HepG2 (cell line): Measurements from ENCODE around the gene GJC1. TPM values are rescaled to one million over a fixed set of nuclear protein-coding genes. Genes with fewer than 3 reads are reported as not detected.

Source experiments
- ATAC-seq: fragments of 200-7000 bp; cut with Tn5 transposase; 3 replicates; pipeline ENCODE4 v1.9.1; 2020; ENCODE audit warnings: mild to moderate bottlenecking, moderate library complexity
- BruUV-seq: library from RNA; stranded (reverse); fragments of 400-500 nt; replicated peaks from 2 replicates; lab custom pipeline; 2021; lab: Mats Ljungman, UMichigan
- CTCF ChIA-PET: fragments of 300-600 bp; formaldehyde crosslinking; extraction: SDS; loops from one replicate; lab custom pipeline; 2021; ENCODE audit warnings: low total read pairs, inconsistent platforms, low intra/inter-chr PET ratio; lab: Yijun Ruan, JAX
- POLR2A ChIA-PET: fragments of 350-600 bp; sonication (Branson Sonifier 250); formaldehyde crosslinking; loops from one replicate; lab custom pipeline; 2020; ENCODE audit warnings: antibody characterized with exemption, inconsistent platforms; lab: Yijun Ruan, JAX
- DNase-seq: peaks from one replicate; pipeline ENCODE4 v3.0.0-alpha.2; 2015; ENCODE audit warnings: low spot score
- FAIRE-seq: peaks from 3 replicates; lab custom pipeline; 2011; peaks lifted over from hg19 to GRCh38; lab: Jason Lieb, UNC
- H2AFZ ChIP-seq: one replicate; pipeline ENCODE4 v1.6.1; 2011; ENCODE audit warnings: low read length, inconsistent platforms
- H3K27ac ChIP-seq: fragments of 300-600 bp; 3 replicates; pipeline ENCODE4 v1.8.0; 2011; ENCODE audit warnings: mixed run types, mild to moderate bottlenecking, mixed read lengths, low read length, inconsistent platforms; ENCODE audit not compliant: insufficient read depth; ENCODE audit errors: extremely low read length
- H3K27me3 ChIP-seq, 2 experiments: fragments of 200-600 bp in 1 of 2; 2 replicates in 1 of 2; 3 replicates in 1 of 2; pipeline versions ENCODE4 v1.6.0 to v1.8.0; 2011; ENCODE audit warnings: low read length in 2 of 2, mild to moderate bottlenecking in 2 of 2, moderate library complexity in 2 of 2, inconsistent platforms in 1 of 2; ENCODE audit not compliant: insufficient read depth in 2 of 2, control insufficient read depth in 1 of 2
- H3K36me3 ChIP-seq, 2 experiments: fragments of 200-600 bp in 1 of 2; replicated peaks in 1 of 2; 2 replicates in 1 of 2; 3 replicates in 1 of 2; pipeline versions ENCODE4 v1.5.1 to v1.8.0; 2011; ENCODE audit warnings: low read length in 2 of 2, inconsistent platforms in 1 of 2; ENCODE audit not compliant: insufficient read depth in 2 of 2, control insufficient read depth in 1 of 2
- H3K4me1 ChIP-seq: 2 replicates; pipeline ENCODE4 v1.5.1; 2012; ENCODE audit warnings: low read length, inconsistent platforms; ENCODE audit not compliant: insufficient read depth
- H3K4me2 ChIP-seq: 2 replicates; pipeline ENCODE4 v1.6.0; 2011; ENCODE audit warnings: low read depth, low read length, inconsistent platforms
- H3K4me3 ChIP-seq, 3 experiments: fragments of 200-600 bp in 1 of 3; sonication (generic), shearing (Covaris generic) in 1 of 3; replicated peaks in 1 of 3; 2 replicates each; pipeline ENCODE4 v1.5.1; 2011 to 2016; ENCODE audit warnings: low read length in 3 of 3, inconsistent platforms in 2 of 3, low read depth in 2 of 3, mild to moderate bottlenecking in 2 of 3, control low read depth in 1 of 3, mixed read lengths in 1 of 3; ENCODE audit not compliant: insufficient read depth in 1 of 3
- H3K79me2 ChIP-seq: one replicate; pipeline ENCODE4 v1.6.1; 2011; ENCODE audit warnings: low read length, inconsistent platforms; ENCODE audit not compliant: insufficient read depth
- H3K9ac ChIP-seq: 2 replicates; pipeline ENCODE4 v1.6.0; 2011; ENCODE audit warnings: mild to moderate bottlenecking, low read depth, low read length, inconsistent platforms; ENCODE audit not compliant: insufficient read depth
- H3K9me3 ChIP-seq: 2 replicates; pipeline ENCODE4 v1.5.1; 2012; ENCODE audit warnings: mild to moderate bottlenecking, low read length
- H4K20me1 ChIP-seq: 2 replicates; pipeline ENCODE4 v1.6.0; 2011; ENCODE audit warnings: inconsistent platforms, mild to moderate bottlenecking, low read length, moderate library complexity; ENCODE audit not compliant: insufficient read depth
- HDAC6 ChIP-seq: fragments of 200-600 bp; sonication (generic); IDR thresholded peaks from 2 replicates; pipeline ENCODE4 v1.7.0; 2017; ENCODE audit warnings: mild to moderate bottlenecking, antibody characterized with exemption, low read length, low read depth
- NFE2L2 ChIP-seq: fragments of 150-350 bp; IDR thresholded peaks from 2 replicates; pipeline ENCODE4 v1.6.1; 2014; ENCODE audit warnings: low read length
- SIN3A ChIP-seq: IDR thresholded peaks from 2 replicates; pipeline ENCODE4 v1.6.1; 2011; ENCODE audit warnings: low read depth, mild to moderate bottlenecking, control low read depth, low read length, borderline replicate concordance
- SMAD9 ChIP-seq: sonication (generic); formaldehyde crosslinking; IDR thresholded peaks from 2 replicates; pipeline ENCODE4 v1.5.1; 2020; ENCODE audit warnings: mild to moderate bottlenecking, missing genetic modification reagents
- ZNF44 ChIP-seq: sonication (generic); formaldehyde crosslinking; IDR thresholded peaks from 2 replicates; pipeline ENCODE4 v1.5.1; 2020; ENCODE audit warnings: mild to moderate bottlenecking, missing genetic modification reagents
- WGBS: methylation state at CpG from one replicate; pipeline ENCODE4 v1.1.6; 2017; ENCODE audit warnings: low lambda C conversion rate; 5-methylcytosine and 5-hydroxymethylcytosine counted together
- in situ Hi-C: cut with HindIII; loops from 2 replicates; pipeline ENCODE4 v1.10.0; 2017; ENCODE audit warnings: low pct_unique_long_range_greater_than_20kb; ENCODE audit not compliant: extremely low pct_ligation_motif_present
- intact Hi-C: fragments of 100-400 bp; cut with micrococcal nuclease; formaldehyde crosslinking; loops from one replicate; pipeline ENCODE4 v1.10.0; 2022; ENCODE audit not compliant: unreplicated experiment
- polyA plus RNA-seq, 8 experiments: library from polyadenylated mRNA; depleted of rRNA in 3 of 8; stranded (reverse) in 7 of 8; unstranded in 1 of 8; fragments of >200 nt; fragmentation: Illumina TruSeq in 4 of 8; extraction: Trizol in 4 of 8; gene quantifications; 2 replicates each; pipeline versions ENCODE4 v1.2.1 to v1.2.3, GENCODE V29; 2011 to 2016; ENCODE audit warnings: low read depth in 4 of 8, missing spikeins in 1 of 8, mixed read lengths in 1 of 8; ENCODE audit not compliant: insufficient read depth in 1 of 8
- total RNA-seq, 5 experiments: library from RNA; depleted of rRNA; stranded (reverse); fragments of >200 nt; fragmentation: Illumina TruSeq; extraction: Trizol; gene quantifications; 2 replicates each; pipeline ENCODE4 v1.2.3, GENCODE V29; 2016; ENCODE audit warnings: low read depth in 1 of 5
- TF ChIP-seq, protein P1 (sequence below): sonication (generic); formaldehyde crosslinking; IDR thresholded peaks from 2 replicates; pipeline ENCODE4 v1.5.1; 2020; ENCODE audit warnings: mild to moderate bottlenecking, missing genetic modification reagents, borderline replicate concordance

GJC1 gene
- total and polyA plus RNA-seq, 2 of the 13 experiments (the other 11 are each of a cell fraction or from before 2014, with no cell fraction given): 1.7 TPM

DNA sequence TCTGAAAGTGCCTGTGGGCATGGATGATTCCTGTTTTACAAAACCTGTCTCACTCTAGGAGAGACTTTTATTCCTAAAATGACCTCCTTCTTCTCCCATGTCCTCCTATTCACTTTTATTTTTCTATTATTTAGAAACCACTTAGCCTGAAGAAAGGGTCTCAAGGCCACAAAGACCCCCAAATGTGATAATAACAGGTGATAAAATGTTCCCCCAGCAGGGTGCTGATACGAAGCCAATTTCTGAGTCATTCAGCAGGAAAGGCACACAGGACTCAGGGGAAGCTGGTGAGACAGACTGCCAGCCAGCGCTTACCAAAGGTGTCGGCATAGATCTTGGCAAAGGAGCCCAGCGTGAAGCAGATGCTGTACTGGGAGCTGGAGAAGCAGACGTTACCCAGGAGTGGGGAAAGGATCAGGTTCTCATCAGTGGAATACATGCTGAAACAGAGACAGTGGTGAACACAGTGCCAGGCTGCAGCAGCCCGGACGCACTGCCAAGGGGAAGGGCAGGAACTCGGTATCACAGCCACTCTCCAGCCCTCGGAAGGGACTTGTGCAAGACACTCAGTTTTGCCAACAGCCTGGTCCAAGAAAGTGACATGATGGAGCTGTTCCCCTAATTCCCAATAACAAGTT lies 42.2 kb upstream of the GJC1 start:
- H3K36me3 ChIP-seq: peaks cover 42 to 81% of the 10 kb centered on the region in 2 experiments
- FAIRE-seq: no peak
- intact Hi-C loops: no loop called here
- in situ Hi-C loops: no loop called here
- ChIA-PET POLR2A (no interaction called here), CTCF (no interaction called here)
- DNase-seq: no peak
- ATAC-seq: no peak
- H3K4me2 ChIP-seq: no peak overlapping the region
- H3K79me2 ChIP-seq: no peaks in the 10 kb centered on the region
- TF ChIP-seq, protein P1, sequence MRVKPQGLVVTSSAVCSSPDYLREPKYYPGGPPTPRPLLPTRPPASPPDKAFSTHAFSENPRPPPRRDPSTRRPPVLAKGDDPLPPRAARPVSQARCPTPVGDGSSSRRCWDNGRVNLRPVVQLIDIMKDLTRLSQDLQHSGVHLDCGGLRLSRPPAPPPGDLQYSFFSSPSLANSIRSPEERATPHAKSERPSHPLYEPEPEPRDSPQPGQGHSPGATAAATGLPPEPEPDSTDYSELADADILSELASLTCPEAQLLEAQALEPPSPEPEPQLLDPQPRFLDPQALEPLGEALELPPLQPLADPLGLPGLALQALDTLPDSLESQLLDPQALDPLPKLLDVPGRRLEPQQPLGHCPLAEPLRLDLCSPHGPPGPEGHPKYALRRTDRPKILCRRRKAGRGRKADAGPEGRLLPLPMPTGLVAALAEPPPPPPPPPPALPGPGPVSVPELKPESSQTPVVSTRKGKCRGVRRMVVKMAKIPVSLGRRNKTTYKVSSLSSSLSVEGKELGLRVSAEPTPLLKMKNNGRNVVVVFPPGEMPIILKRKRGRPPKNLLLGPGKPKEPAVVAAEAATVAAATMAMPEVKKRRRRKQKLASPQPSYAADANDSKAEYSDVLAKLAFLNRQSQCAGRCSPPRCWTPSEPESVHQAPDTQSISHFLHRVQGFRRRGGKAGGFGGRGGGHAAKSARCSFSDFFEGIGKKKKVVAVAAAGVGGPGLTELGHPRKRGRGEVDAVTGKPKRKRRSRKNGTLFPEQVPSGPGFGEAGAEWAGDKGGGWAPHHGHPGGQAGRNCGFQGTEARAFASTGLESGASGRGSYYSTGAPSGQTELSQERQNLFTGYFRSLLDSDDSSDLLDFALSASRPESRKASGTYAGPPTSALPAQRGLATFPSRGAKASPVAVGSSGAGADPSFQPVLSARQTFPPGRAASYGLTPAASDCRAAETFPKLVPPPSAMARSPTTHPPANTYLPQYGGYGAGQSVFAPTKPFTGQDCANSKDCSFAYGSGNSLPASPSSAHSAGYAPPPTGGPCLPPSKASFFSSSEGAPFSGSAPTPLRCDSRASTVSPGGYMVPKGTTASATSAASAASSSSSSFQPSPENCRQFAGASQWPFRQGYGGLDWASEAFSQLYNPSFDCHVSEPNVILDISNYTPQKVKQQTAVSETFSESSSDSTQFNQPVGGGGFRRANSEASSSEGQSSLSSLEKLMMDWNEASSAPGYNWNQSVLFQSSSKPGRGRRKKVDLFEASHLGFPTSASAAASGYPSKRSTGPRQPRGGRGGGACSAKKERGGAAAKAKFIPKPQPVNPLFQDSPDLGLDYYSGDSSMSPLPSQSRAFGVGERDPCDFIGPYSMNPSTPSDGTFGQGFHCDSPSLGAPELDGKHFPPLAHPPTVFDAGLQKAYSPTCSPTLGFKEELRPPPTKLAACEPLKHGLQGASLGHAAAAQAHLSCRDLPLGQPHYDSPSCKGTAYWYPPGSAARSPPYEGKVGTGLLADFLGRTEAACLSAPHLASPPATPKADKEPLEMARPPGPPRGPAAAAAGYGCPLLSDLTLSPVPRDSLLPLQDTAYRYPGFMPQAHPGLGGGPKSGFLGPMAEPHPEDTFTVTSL (CRISPR knock-in tag): no peak
- no peak for TF ChIP-seq SMAD9
- no peak for TF ChIP-seq HDAC6
- TF ChIP-seq ZNF44 (CRISPR knock-in tag): no peak
- TF ChIP-seq SIN3A: no peak
- TF ChIP-seq NFE2L2: no peak
- no peaks in the 10 kb centered on the region for H3K27me3 ChIP-seq
- no TSS peak for BruUV-seq
- no peak overlapping the region for H2AFZ ChIP-seq
- H4K20me1 ChIP-seq: no peaks in the 10 kb centered on the region
- 93% methylated on average over 9 of the region's 9 CpGs for WGBS
- H3K9me3 ChIP-seq: no peaks in the 10 kb centered on the region
- H3K27ac ChIP-seq: no peak overlapping the region
- H3K4me3 ChIP-seq: no peak overlapping the region
- peaks cover 7% of the 10 kb centered on the region for H3K4me1 ChIP-seq
- H3K9ac ChIP-seq: no peak overlapping the region
